Posterior cingulate gyrus (tissue), 11 donors: ENCODE data around the gene HSDL1.

Experiments
- DNase-seq, 10 donors: peaks; one replicate each; pipeline versions ENCODE4 v3.0.0 to v3.0.0-alpha.2; 2020 to 2021; ENCODE audit warnings: mixed read lengths in 3 of 10
- intact Hi-C: fragments of 100-400 bp; cut with DNase I; formaldehyde crosslinking; loops from one replicate; pipeline ENCODE4 v1.15.1; 2023

HSDL1 gene

GRCh38 chr16:84178146-84178765, 33.3 kb upstream of the HSDL1 start:
- intact Hi-C loops, result no loop called here
- peak in 1 of 10 donors; percentile 70 for DNase-seq

GRCh38 chr16:84177741-84178073, 32.7 kb upstream of the HSDL1 start:
- intact Hi-C loops, result no loop called here

GRCh38 chr16:84176192-84177053, 31.4 kb upstream of the HSDL1 start:
- intact Hi-C loops, result no loop called here
- peak in 3 of 10 donors; percentile 48 to 85 (median 80) for DNase-seq

More at GRCh38 chr16:84177741-84178073, 32.7 kb upstream of the HSDL1 start:
- DNase-seq, result peak in 4 of 10 donors; percentile 35 to 88 (median 86)

- intact Hi-C loops, result no loop called here
- peak in 4 of 10 donors; percentile 45 to 74 (median 59) for DNase-seq
These were observed 30.5 kb upstream of the HSDL1 start for GRCh38 chr16:84175350-84176081.

- peak in 1 of 10 donors; percentile 12 for DNase-seq
- intact Hi-C loops, result no loop called here
These were observed 29.4 kb upstream of the HSDL1 start for GRCh38 chr16:84174396-84174795.

- DNase-seq, result peak in 1 of 10 donors; percentile 54
- intact Hi-C loops, result no loop called here
These were observed 24.9 kb upstream of the HSDL1 start for GRCh38 chr16:84169765-84170310.

GRCh38 chr16:84166796-84167695, 22.1 kb upstream of the HSDL1 start:
- DNase-seq, result peak in 1 of 10 donors; percentile 31
- intact Hi-C loops, result no loop called here

GRCh38 chr16:84165746-84166145, 20.8 kb upstream of the HSDL1 start:
- intact Hi-C loops, result no loop called here
- DNase-seq, result peak in 1 of 10 donors; percentile 43

- intact Hi-C loops, result no loop called here
- no peak for DNase-seq
These were observed 16.8 kb upstream of the HSDL1 start for GRCh38 chr16:84161801-84162200.

GRCh38 chr16:84161037-84161436, 16.1 kb upstream of the HSDL1 start:
- peak in 1 of 10 donors; percentile 56 for DNase-seq
- intact Hi-C loops, result no loop called here

GRCh38 chr16:84159800-84160199, 14.8 kb upstream of the HSDL1 start:
- intact Hi-C loops, result no loop called here
- no peak for DNase-seq

- DNase-seq, result peak in 1 of 10 donors; percentile 50
- intact Hi-C loops, result no loop called here
These were observed 14.0 kb upstream of the HSDL1 start for GRCh38 chr16:84159007-84159406.

- DNase-seq, result no peak
- intact Hi-C loops, result no loop called here
These were observed 11.4 kb upstream of the HSDL1 start for GRCh38 chr16:84156342-84156784.

GRCh38 chr16:84155771-84156170, 10.8 kb upstream of the HSDL1 start:
- no peak for DNase-seq

GRCh38 chr16:84155226-84155625, 10.2 kb upstream of the HSDL1 start:
- intact Hi-C loops, result no loop called here

More at GRCh38 chr16:84155771-84156170, 10.8 kb upstream of the HSDL1 start:
- intact Hi-C loops, result no loop called here

GRCh38 chr16:84153660-84154214, 8.8 kb upstream of the HSDL1 start:
- intact Hi-C loops, result no loop called here
- no peak for DNase-seq

More at GRCh38 chr16:84155226-84155625, 10.2 kb upstream of the HSDL1 start:
- no peak for DNase-seq

GRCh38 chr16:84150926-84151325, 5.9 kb upstream of the HSDL1 start:
- peak in 1 of 10 donors; percentile 18 for DNase-seq
- intact Hi-C loops, result no loop called here

GRCh38 chr16:84144209-84144858, 643 bp downstream of the HSDL1 start:
- peak; percentile 20 to 93 (median 55) for DNase-seq
- intact Hi-C loops, result loop anchor here (2.0 to 5.0 kb wide), 2 partner anchors 28 to 43 kb away; partner anchors contain the start of genes MBTPS1 and TAF1C
